ENCODE data around the gene CREB5. TPM values are rescaled to one million over a fixed set of nuclear protein-coding genes. Genes with fewer than 3 reads are reported as not detected.

The CREB5 gene
- total RNA-seq, 1 experiment from 2014 or later: 13.7 TPM

- DNase-seq (ENCODE audit: low spot score): no peak
These were observed 269.5 kb downstream of the CREB5 start for GRCh38 chr7:28681693-28682310.

- DNase-seq (ENCODE audit: low spot score): no peak
These were observed 270.5 kb downstream of the CREB5 start for GRCh38 chr7:28682801-28683200.

- DNase-seq (ENCODE audit: low spot score): no peak
These were observed 272.4 kb downstream of the CREB5 start for GRCh38 chr7:28684650-28685241.

GRCh38 chr7:28685242-28685643 lies 272.9 kb downstream of the CREB5 start:
- no peak for DNase-seq (ENCODE audit: low spot score)

GRCh38 chr7:28685644-28686417 lies 273.5 kb downstream of the CREB5 start:
- peak; percentile 100 for DNase-seq (ENCODE audit: low spot score)

- DNase-seq (ENCODE audit: low spot score): peak; percentile 77
These were observed 274.1 kb downstream of the CREB5 start for GRCh38 chr7:28686418-28686800.

DNA sequence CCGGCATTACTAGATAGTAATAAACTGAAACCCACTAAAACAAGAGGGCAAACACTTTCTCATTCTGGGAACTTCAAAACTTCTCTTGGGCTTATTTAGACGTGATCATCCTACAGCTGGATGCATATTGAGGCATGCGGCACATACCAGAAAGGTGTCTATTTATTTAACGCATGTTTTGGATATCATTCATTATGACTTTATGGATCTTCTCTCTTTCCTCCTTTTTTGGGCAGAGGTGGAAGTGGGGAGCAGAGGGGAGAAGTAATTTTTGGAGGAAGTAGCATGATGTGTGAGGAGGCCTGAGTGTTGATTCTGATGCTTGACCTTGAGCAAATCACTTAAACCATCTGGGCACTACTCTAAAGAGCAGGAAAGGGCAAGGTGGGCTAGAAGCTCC lies 275.2 kb downstream of the CREB5 start:
- DNase-seq (ENCODE audit: low spot score): no peak

GRCh38 chr7:28688174-28688573 lies 275.9 kb downstream of the CREB5 start:
- DNase-seq (ENCODE audit: low spot score): no peak

- DNase-seq (ENCODE audit: low spot score): peak; percentile 54
These were observed 276.3 kb downstream of the CREB5 start for GRCh38 chr7:28688651-28689050.

DNA sequence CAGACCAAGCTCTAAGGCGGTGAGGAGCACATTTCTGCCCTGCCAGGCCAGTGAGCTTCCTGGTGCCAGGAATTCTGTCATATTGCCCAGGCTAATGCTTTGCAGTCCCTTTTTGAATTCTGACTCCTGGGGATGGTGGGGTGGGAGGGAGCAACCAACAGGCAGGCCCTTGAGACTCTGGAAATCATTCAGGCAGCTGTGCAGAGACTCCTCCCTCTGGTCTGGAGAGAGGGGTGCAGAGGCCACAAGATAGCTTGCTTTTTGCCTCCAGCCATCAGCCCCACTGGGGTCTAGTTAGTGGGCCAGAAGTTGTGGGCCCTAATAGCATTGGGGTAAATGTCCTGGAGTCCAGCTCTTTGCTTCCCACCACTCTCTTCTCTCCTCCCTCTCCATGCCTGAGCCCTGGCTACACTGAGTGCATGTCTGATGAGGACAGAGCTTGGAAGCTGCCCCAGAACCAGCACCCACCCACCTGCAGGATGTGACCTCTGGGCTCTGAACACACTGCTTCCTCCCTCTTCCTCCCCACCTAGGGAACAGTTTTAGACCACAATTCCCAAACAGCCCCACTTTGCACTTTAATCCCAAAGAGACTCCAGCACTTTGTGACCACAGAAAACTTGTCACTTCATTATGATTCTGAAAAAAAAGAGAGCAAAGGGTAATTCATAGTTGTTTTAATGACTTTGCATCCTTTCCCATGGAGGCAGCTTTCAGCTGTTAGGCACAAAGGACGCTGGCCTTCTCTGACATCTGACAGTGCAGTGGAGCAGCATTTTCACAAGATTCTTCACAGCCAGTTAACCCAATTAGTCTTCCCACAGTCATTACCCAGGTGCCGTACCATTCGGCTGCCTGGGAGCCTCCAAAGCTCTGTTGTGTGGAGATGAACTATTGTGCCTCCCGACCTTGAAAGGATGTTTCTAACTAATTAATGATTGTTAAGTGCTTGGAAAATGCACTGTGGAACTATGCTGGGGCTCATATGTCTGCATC lies 283.3 kb downstream of the CREB5 start:
- peak; percentile 58 for DNase-seq (ENCODE audit: low spot score)

GRCh38 chr7:28697913-28698563 lies 285.7 kb downstream of the CREB5 start:
- DNase-seq (ENCODE audit: low spot score): no peak

DNA sequence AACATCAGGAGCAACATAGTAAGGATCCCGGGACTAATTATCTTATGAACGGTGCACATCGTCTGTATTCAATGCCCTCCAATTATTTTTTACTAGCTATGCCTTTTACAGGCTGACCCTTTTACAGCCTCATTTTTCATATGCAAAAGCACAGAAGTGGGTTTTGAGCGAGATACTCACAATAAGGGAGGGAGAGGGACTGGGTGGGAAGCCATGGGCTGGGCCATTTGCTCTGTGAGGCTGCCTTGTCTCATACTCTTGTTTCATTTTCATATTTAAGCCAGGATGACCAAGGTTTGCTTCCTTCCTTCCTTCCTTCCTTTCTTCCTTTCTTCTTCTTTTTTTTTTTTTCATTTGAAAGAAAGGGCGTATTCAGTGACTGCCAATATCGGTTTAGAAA lies 286.5 kb downstream of the CREB5 start:
- DNase-seq (ENCODE audit: low spot score): no peak

DNA sequence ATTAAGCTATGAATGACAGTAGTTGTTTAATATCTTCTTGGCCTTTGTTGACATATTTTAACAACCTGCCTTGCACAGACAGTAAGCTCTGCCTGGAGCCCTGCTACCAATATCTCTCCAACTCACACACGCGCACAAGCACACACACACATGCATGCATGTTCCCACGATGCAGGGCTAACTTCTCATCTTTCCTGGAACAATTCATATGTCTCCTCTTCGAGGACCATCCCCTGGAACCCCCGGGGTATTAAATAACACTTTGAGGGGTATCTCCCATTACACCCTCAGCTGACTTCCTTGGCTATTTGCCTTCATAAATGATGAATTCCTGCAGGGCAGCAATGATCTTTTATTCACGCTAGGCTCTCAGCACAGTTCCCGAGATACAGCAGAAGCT lies 287.8 kb downstream of the CREB5 start:
- DNase-seq (ENCODE audit: low spot score): no peak

DNA sequence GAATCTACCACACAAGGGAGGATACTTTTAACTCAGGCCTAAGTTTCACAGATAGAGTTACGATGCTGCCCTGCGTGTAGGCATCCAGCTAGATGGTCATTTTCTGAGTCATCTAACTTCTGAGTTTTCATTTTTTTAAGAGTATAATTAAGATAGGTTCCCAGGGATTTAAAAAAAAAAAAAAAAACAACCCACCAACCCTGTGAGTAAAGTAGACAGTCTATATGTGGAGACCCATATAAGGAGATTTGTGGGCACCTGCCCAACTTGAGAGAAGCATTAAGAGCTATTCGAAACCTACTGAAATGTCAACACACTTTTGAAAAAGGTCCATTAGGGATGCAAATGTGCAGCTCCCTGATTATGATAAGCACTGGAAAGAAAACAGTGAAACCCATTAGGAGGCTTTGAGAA lies 288.5 kb downstream of the CREB5 start:
- DNase-seq (ENCODE audit: low spot score): peak; percentile 82

DNA sequence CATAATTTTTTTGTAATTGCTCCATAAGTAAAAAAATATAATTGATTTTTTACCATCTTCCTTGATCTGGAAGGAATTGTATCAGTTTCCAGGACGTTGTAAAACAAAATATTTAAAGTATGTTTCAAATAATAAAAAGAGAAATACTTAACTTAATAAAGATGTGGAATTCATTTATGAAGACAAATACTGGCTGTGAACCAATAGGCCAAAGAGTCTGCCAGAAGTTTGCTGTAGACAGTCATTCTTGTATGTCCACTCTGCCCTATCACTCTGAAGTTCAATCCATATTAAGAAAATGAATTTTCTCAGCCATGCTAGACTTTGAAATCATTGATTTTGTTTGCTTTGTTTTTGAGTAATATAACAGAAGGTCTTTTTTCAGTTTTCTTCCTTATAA lies 289.4 kb downstream of the CREB5 start:
- no peak for DNase-seq (ENCODE audit: low spot score)

GRCh38 chr7:28702171-28702570 lies 289.9 kb downstream of the CREB5 start:
- DNase-seq (ENCODE audit: low spot score): no peak

DNA sequence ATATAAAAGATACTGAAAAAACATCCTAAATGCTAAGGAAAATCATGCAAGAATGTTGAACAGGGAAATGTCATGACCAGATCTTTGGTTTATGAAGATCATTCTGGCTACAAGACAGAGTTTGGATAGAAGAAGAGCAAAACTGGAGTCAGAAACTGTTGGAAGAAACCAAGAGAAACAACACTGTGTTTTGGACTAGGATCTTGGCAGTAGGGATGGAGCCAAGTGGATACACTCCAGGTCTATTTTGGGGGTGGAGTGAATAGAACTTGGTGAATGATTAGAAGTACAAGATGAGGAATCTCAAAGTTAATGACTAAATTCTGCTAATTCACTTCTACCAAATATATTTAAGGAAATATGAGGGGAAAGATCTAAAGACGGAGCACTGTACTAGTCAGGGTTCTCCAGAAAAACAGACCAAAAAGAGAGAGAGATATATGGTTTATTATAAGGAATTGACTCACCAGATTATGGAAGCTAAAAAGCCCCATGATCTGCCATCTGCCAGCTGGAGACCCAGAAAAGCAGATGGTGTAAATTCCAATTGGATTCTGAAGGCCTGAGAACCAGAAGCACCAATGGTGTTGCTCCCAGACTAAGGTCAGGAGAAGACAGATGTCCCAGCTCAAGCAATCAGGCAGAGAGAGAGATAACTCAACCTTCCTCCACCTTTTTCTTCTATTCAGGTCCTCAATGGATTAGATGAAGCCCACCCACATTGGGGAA lies 290.9 kb downstream of the CREB5 start:
- no peak for DNase-seq (ENCODE audit: low spot score)

GRCh38 chr7:28704706-28705105 lies 292.4 kb downstream of the CREB5 start:
- no peak for DNase-seq (ENCODE audit: low spot score)

- DNase-seq (ENCODE audit: low spot score): peak; percentile 93
These were observed 293.0 kb downstream of the CREB5 start for GRCh38 chr7:28705350-28705749.

DNA sequence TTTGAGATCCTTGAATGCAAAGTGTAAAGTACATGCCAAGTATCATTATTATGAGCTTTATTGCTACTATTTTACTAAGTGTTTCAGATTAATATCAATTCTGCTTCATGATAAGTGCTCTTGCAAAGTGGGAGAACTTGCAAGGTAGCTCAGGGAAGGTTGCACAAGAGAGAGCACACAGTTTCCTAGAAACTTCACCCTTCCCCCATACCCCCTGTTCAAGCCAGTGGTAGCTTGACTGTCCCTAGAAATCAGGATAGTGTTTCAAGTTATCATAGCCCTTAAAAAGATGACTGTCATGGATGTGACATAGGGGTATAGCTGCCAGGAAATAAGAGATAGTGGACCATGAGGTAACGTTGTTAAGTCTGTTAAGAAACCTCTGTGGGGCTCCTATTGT lies 294.3 kb downstream of the CREB5 start:
- DNase-seq (ENCODE audit: low spot score): no peak

DNA sequence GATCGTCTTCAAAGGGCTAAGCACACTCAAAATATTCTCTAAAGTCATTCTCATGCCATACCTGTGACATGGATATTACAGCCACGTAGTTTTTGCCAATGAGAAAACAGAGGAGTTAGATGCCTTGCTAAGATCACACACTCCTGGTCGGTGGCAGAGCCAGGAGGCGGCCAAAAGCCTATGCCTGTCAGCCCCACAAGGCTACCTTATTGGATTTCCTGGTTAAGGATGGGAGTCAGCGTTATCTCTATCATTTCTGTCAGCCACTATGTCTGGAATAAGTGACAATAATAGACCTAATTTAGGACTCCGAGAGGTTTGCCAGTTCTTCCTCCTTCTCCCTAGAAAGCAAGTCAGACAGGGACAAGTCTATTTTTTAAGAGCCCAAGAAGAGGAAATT lies 295.0 kb downstream of the CREB5 start:
- no peak for DNase-seq (ENCODE audit: low spot score)
